Measurements from ENCODE around the gene MAPK4. TPM values are rescaled to one million over a fixed set of nuclear protein-coding genes. Genes with fewer than 3 reads are reported as not detected.

Gene MAPK4
- polyA plus RNA-seq, 3 donors from 2014 or later, result not detected

GRCh38 chr18:50744253-50744652 is 184.4 kb downstream of the MAPK4 start:
- Mint-ChIP-seq H3K36me3 (no peaks in the 10 kb centered on the region), H3K4me1 (no peaks in the 10 kb centered on the region), H3K4me3 (no peak overlapping the region), H3K27me3 (ENCODE audit: low read depth in 3 of 3) (peaks cover 0 to 7% (median 3%) of the 10 kb centered on the region in 3 donors), H3K9me3 (peaks cover 0 to 2% (median 0%) of the 10 kb centered on the region in 6 donors), H3K27ac (no peak overlapping the region)
- no peak for DNase-seq

- Mint-ChIP-seq H3K4me3 (no peak overlapping the region), H3K9me3 (peaks cover 0 to 2% (median 0%) of the 10 kb centered on the region in 6 donors), H3K36me3 (no peaks in the 10 kb centered on the region), H3K4me1 (no peaks in the 10 kb centered on the region), H3K27ac (no peak overlapping the region), H3K27me3 (ENCODE audit: low read depth in 3 of 3) (peaks cover 0 to 4% (median 3%) of the 10 kb centered on the region in 3 donors)
- no peak for DNase-seq
Observed at GRCh38 chr18:50745945-50746344, 186.1 kb downstream of the MAPK4 start.

- Mint-ChIP-seq H3K4me3 (no peak overlapping the region), H3K27me3 (ENCODE audit: low read depth in 3 of 3) (peaks cover 0 to 7% (median 4%) of the 10 kb centered on the region in 3 donors), H3K4me1 (no peaks in the 10 kb centered on the region), H3K27ac (no peak overlapping the region), H3K9me3 (peaks cover 0 to 7% (median 0%) of the 10 kb centered on the region in 6 donors), H3K36me3 (no peaks in the 10 kb centered on the region)
- DNase-seq, result no peak
Observed at GRCh38 chr18:50747849-50748242, 188.0 kb downstream of the MAPK4 start.

GRCh38 chr18:50748243-50749229 is 188.6 kb downstream of the MAPK4 start:
- Mint-ChIP-seq H3K4me1 (no peaks in the 10 kb centered on the region), H3K27ac (no peak overlapping the region), H3K9me3 (peaks cover 0 to 6% (median 0%) of the 10 kb centered on the region in 6 donors), H3K4me3 (no peak overlapping the region), H3K27me3 (ENCODE audit: low read depth in 3 of 3) (peaks cover 0 to 4% (median 4%) of the 10 kb centered on the region in 3 donors), H3K36me3 (no peaks in the 10 kb centered on the region)
- no peak for DNase-seq

GRCh38 chr18:50749421-50749820 is 189.5 kb downstream of the MAPK4 start:
- no peak for DNase-seq
- Mint-ChIP-seq H3K4me1 (no peaks in the 10 kb centered on the region), H3K9me3 (peaks cover 0 to 5% (median 0%) of the 10 kb centered on the region in 6 donors), H3K4me3 (no peak overlapping the region), H3K27me3 (ENCODE audit: low read depth in 3 of 3) (peaks cover 1 to 7% (median 2%) of the 10 kb centered on the region in 3 donors), H3K27ac (no peak overlapping the region), H3K36me3 (no peaks in the 10 kb centered on the region)

GRCh38 chr18:50749945-50750344 is 190.1 kb downstream of the MAPK4 start:
- DNase-seq, result no peak
- Mint-ChIP-seq H3K4me1 (no peaks in the 10 kb centered on the region), H3K27ac (no peak overlapping the region), H3K36me3 (no peaks in the 10 kb centered on the region), H3K4me3 (no peak overlapping the region), H3K27me3 (ENCODE audit: low read depth in 3 of 3) (peaks cover 1 to 10% (median 2%) of the 10 kb centered on the region in 3 donors), H3K9me3 (peaks cover 0 to 5% (median 0%) of the 10 kb centered on the region in 6 donors)

GRCh38 chr18:50750546-50750945 is 190.7 kb downstream of the MAPK4 start:
- Mint-ChIP-seq H3K27ac (no peak overlapping the region), H3K27me3 (ENCODE audit: low read depth in 3 of 3) (peaks cover 0 to 10% (median 2%) of the 10 kb centered on the region in 3 donors), H3K4me1 (no peaks in the 10 kb centered on the region), H3K4me3 (no peak overlapping the region), H3K36me3 (no peaks in the 10 kb centered on the region), H3K9me3 (peaks cover 0 to 5% (median 0%) of the 10 kb centered on the region in 6 donors)
- DNase-seq, result no peak

- DNase-seq, result no peak
- peaks cover 0 to 10% (median 2%) of the 10 kb centered on the region in 3 donors for H3K27me3 Mint-ChIP-seq (ENCODE audit: low read depth in 3 of 3)
- H3K9me3 Mint-ChIP-seq, result peaks cover 0 to 5% (median 0%) of the 10 kb centered on the region in 6 donors
- no peak overlapping the region for H3K4me3 Mint-ChIP-seq
- no peaks in the 10 kb centered on the region for H3K36me3 Mint-ChIP-seq
- no peak overlapping the region for H3K27ac Mint-ChIP-seq
- H3K4me1 Mint-ChIP-seq, result no peaks in the 10 kb centered on the region
Observed at GRCh38 chr18:50751490-50751889, 191.6 kb downstream of the MAPK4 start.

- H3K27me3 Mint-ChIP-seq (ENCODE audit: low read depth in 3 of 3), result peaks cover 0 to 10% (median 2%) of the 10 kb centered on the region in 3 donors
- no peaks in the 10 kb centered on the region for H3K4me1 Mint-ChIP-seq
- H3K4me3 Mint-ChIP-seq, result no peak overlapping the region
- H3K27ac Mint-ChIP-seq, result no peak overlapping the region
- H3K9me3 Mint-ChIP-seq, result peaks cover 0 to 5% (median 0%) of the 10 kb centered on the region in 6 donors
- no peaks in the 10 kb centered on the region for H3K36me3 Mint-ChIP-seq
- DNase-seq, result no peak
Observed at GRCh38 chr18:50751947-50752346, 192.1 kb downstream of the MAPK4 start.

GRCh38 chr18:50753311-50753710 is 193.4 kb downstream of the MAPK4 start:
- DNase-seq, result no peak
- Mint-ChIP-seq H3K27me3 (ENCODE audit: low read depth in 3 of 3) (peaks cover 0 to 10% (median 2%) of the 10 kb centered on the region in 3 donors), H3K9me3 (peaks cover 0 to 5% (median 0%) of the 10 kb centered on the region in 6 donors), H3K4me1 (no peaks in the 10 kb centered on the region), H3K4me3 (no peak overlapping the region), H3K36me3 (no peaks in the 10 kb centered on the region), H3K27ac (no peak overlapping the region)

- H3K9me3 Mint-ChIP-seq, result peaks cover 0 to 5% (median 0%) of the 10 kb centered on the region in 6 donors
- DNase-seq, result no peak
- H3K4me3 Mint-ChIP-seq, result no peak overlapping the region
- peaks cover 0 to 10% (median 2%) of the 10 kb centered on the region in 3 donors for H3K27me3 Mint-ChIP-seq (ENCODE audit: low read depth in 3 of 3)
- no peaks in the 10 kb centered on the region for H3K36me3 Mint-ChIP-seq
- no peaks in the 10 kb centered on the region for H3K4me1 Mint-ChIP-seq
- H3K27ac Mint-ChIP-seq, result no peak overlapping the region
Observed at GRCh38 chr18:50754297-50754696, 194.4 kb downstream of the MAPK4 start.

- Mint-ChIP-seq H3K27me3 (ENCODE audit: low read depth in 3 of 3) (peaks cover 0 to 6% (median 4%) of the 10 kb centered on the region in 3 donors), H3K4me3 (no peak overlapping the region), H3K9me3 (peaks cover 0 to 2% (median 0%) of the 10 kb centered on the region in 6 donors), H3K27ac (no peak overlapping the region), H3K4me1 (no peaks in the 10 kb centered on the region), H3K36me3 (no peaks in the 10 kb centered on the region)
- DNase-seq, result no peak
Observed at GRCh38 chr18:50757358-50757757, 197.5 kb downstream of the MAPK4 start.

- peaks cover 18 to 41% (median 21%) of the 10 kb centered on the region in 6 donors for H3K9me3 Mint-ChIP-seq
- H3K4me3 Mint-ChIP-seq, result no peak overlapping the region
- H3K36me3 Mint-ChIP-seq, result peaks cover 4 to 7% (median 5%) of the 10 kb centered on the region in 3 donors
Observed at GRCh38 chr18:50769463-50769862, 209.6 kb downstream of the MAPK4 start.

GRCh38 chr18:50775207-50775606 is 215.3 kb downstream of the MAPK4 start:
- Mint-ChIP-seq H3K27me3 (ENCODE audit: low read depth in 3 of 3) (peaks cover 2 to 4% (median 3%) of the 10 kb centered on the region in 3 donors), H3K36me3 (no peaks in the 10 kb centered on the region), H3K4me3 (no peak overlapping the region), H3K27ac (no peak overlapping the region), H3K9me3 (peaks cover under 1 to 6% (median 2%) of the 10 kb centered on the region in 6 donors), H3K4me1 (no peaks in the 10 kb centered on the region)
- no peak for DNase-seq

More at GRCh38 chr18:50769463-50769862, 209.6 kb downstream of the MAPK4 start:
- H3K4me1 Mint-ChIP-seq, result no peaks in the 10 kb centered on the region
- no peak overlapping the region for H3K27ac Mint-ChIP-seq
- peaks cover 2 to 10% (median 9%) of the 10 kb centered on the region in 3 donors for H3K27me3 Mint-ChIP-seq (ENCODE audit: low read depth in 3 of 3)
- DNase-seq, result no peak
